IPS-20b (cell line): Measurements from ENCODE around the gene CLEC1A.

Experiments
- H3K27ac ChIP-seq: one replicate; pipeline ENCODE4 v1.5.1; 2013; ENCODE audit warnings: low read length
- H3K27me3 ChIP-seq: 2 replicates; pipeline ENCODE4 v1.6.1; 2013; ENCODE audit warnings: mild to moderate bottlenecking, low read length, inconsistent platforms; ENCODE audit not compliant: insufficient read depth
- H3K36me3 ChIP-seq: 2 replicates; pipeline ENCODE4 v1.6.1; 2013; ENCODE audit warnings: low read depth, mild to moderate bottlenecking, inconsistent platforms, low read length, moderate library complexity; ENCODE audit not compliant: insufficient read depth
- H3K4me1 ChIP-seq: 2 replicates; pipeline ENCODE4 v1.6.1; 2013; ENCODE audit warnings: mild to moderate bottlenecking, control low read depth, inconsistent platforms, low read length, moderate library complexity; ENCODE audit not compliant: insufficient read depth
- H3K4me3 ChIP-seq: 2 replicates; pipeline ENCODE4 v1.5.1; 2013; ENCODE audit warnings: mild to moderate bottlenecking, low read length, inconsistent platforms
- H3K9ac ChIP-seq: 2 replicates; pipeline ENCODE4 v1.6.1; 2013; ENCODE audit warnings: low read depth, mild to moderate bottlenecking, inconsistent platforms, low read length, moderate library complexity
- H3K9me3 ChIP-seq: 2 replicates; pipeline ENCODE4 v1.6.1; 2013; ENCODE audit warnings: mild to moderate bottlenecking, low read depth, low read length, inconsistent platforms; ENCODE audit not compliant: insufficient read depth

The CLEC1A gene

GRCh38 chr12:10070380-10070779, 28.4 kb downstream of the CLEC1A start:
- H3K9ac ChIP-seq, result no peak overlapping the region
- H3K27me3 ChIP-seq, result no peaks in the 10 kb centered on the region
- no peak overlapping the region for H3K27ac ChIP-seq
- H3K9me3 ChIP-seq, result no peaks in the 10 kb centered on the region
- peaks cover under 1% of the 10 kb centered on the region; the same call in 1 of the 2 replicates for H3K4me1 ChIP-seq
- no peak overlapping the region for H3K4me3 ChIP-seq
- H3K36me3 ChIP-seq, result no peaks in the 10 kb centered on the region

- Histone ChIP-seq H3K9ac (no peak overlapping the region), H3K36me3 (no peaks in the 10 kb centered on the region), H3K4me1 (peaks cover 3% of the 10 kb centered on the region; the same call in 1 of the 2 replicates), H3K4me3 (no peak overlapping the region), H3K27me3 (no peaks in the 10 kb centered on the region), H3K27ac (no peak overlapping the region), H3K9me3 (no peaks in the 10 kb centered on the region)
Observed at GRCh38 chr12:10069976-10070375, 28.8 kb downstream of the CLEC1A start.

GRCh38 chr12:10069099-10069498, 29.7 kb downstream of the CLEC1A start:
- no peak overlapping the region for H3K9ac ChIP-seq
- no peak overlapping the region for H3K27ac ChIP-seq
- no peak overlapping the region for H3K4me3 ChIP-seq
- H3K36me3 ChIP-seq, result no peaks in the 10 kb centered on the region
- H3K4me1 ChIP-seq, result peaks cover 3% of the 10 kb centered on the region; the same call in 1 of the 2 replicates
- H3K9me3 ChIP-seq, result no peaks in the 10 kb centered on the region
- no peaks in the 10 kb centered on the region for H3K27me3 ChIP-seq

- no peak overlapping the region for H3K9ac ChIP-seq
- no peaks in the 10 kb centered on the region for H3K9me3 ChIP-seq
- H3K27ac ChIP-seq, result no peak overlapping the region
- H3K4me3 ChIP-seq, result no peak overlapping the region
- H3K36me3 ChIP-seq, result no peaks in the 10 kb centered on the region
- peaks cover 3% of the 10 kb centered on the region; the same call in 1 of the 2 replicates for H3K4me1 ChIP-seq
- no peaks in the 10 kb centered on the region for H3K27me3 ChIP-seq
Observed at GRCh38 chr12:10068644-10069043, 30.1 kb downstream of the CLEC1A start.

- no peak overlapping the region for H3K27ac ChIP-seq
- no peaks in the 10 kb centered on the region for H3K27me3 ChIP-seq
- no peaks in the 10 kb centered on the region for H3K9me3 ChIP-seq
- H3K36me3 ChIP-seq, result no peaks in the 10 kb centered on the region
- peaks cover 3% of the 10 kb centered on the region; the same call in 1 of the 2 replicates for H3K4me1 ChIP-seq
- H3K9ac ChIP-seq, result no peak overlapping the region
- H3K4me3 ChIP-seq, result no peak overlapping the region
Observed at GRCh38 chr12:10067942-10068341, 30.8 kb downstream of the CLEC1A start.

GRCh38 chr12:10067264-10067663, 31.5 kb downstream of the CLEC1A start:
- Histone ChIP-seq H3K27ac (no peak overlapping the region), H3K27me3 (no peaks in the 10 kb centered on the region), H3K36me3 (no peaks in the 10 kb centered on the region)

GRCh38 chr12:10065241-10065640, 33.5 kb downstream of the CLEC1A start:
- Histone ChIP-seq H3K27ac (no peak overlapping the region), H3K4me3 (no peak overlapping the region), H3K9ac (no peak overlapping the region)

More at GRCh38 chr12:10067264-10067663, 31.5 kb downstream of the CLEC1A start:
- H3K4me1 ChIP-seq, result peaks cover 3% of the 10 kb centered on the region; the same call in 1 of the 2 replicates
- no peak overlapping the region for H3K9ac ChIP-seq
- no peak overlapping the region for H3K4me3 ChIP-seq
- no peaks in the 10 kb centered on the region for H3K9me3 ChIP-seq

GRCh38 chr12:10058387-10058786, 40.4 kb downstream of the CLEC1A start:
- no peak overlapping the region for H3K4me3 ChIP-seq
- no peaks in the 10 kb centered on the region for H3K4me1 ChIP-seq
- H3K9me3 ChIP-seq, result no peaks in the 10 kb centered on the region
- H3K27me3 ChIP-seq, result no peaks in the 10 kb centered on the region
- no peak overlapping the region for H3K27ac ChIP-seq
- H3K9ac ChIP-seq, result no peak overlapping the region
- no peaks in the 10 kb centered on the region for H3K36me3 ChIP-seq

More at GRCh38 chr12:10065241-10065640, 33.5 kb downstream of the CLEC1A start:
- peaks cover 3% of the 10 kb centered on the region; the same call in 1 of the 2 replicates for H3K4me1 ChIP-seq
- no peaks in the 10 kb centered on the region for H3K9me3 ChIP-seq
- H3K27me3 ChIP-seq, result no peaks in the 10 kb centered on the region
- H3K36me3 ChIP-seq, result no peaks in the 10 kb centered on the region

GRCh38 chr12:10052193-10052913, 46.4 kb downstream of the CLEC1A start:
- Histone ChIP-seq H3K9ac (no peak overlapping the region), H3K27me3 (no peaks in the 10 kb centered on the region), H3K9me3 (no peaks in the 10 kb centered on the region), H3K4me1 (no peaks in the 10 kb centered on the region), H3K27ac (no peak overlapping the region), H3K4me3 (no peak overlapping the region), H3K36me3 (no peaks in the 10 kb centered on the region)

- Histone ChIP-seq H3K27ac (no peak overlapping the region), H3K4me3 (no peak overlapping the region), H3K27me3 (no peaks in the 10 kb centered on the region), H3K36me3 (no peaks in the 10 kb centered on the region), H3K9ac (no peak overlapping the region), H3K9me3 (no peaks in the 10 kb centered on the region), H3K4me1 (no peaks in the 10 kb centered on the region)
Observed at GRCh38 chr12:10048526-10048925, 50.3 kb downstream of the CLEC1A start.

GRCh38 chr12:10042167-10042566, 56.6 kb downstream of the CLEC1A start:
- H3K4me1 ChIP-seq, result no peaks in the 10 kb centered on the region

GRCh38 chr12:10033783-10034545, 64.8 kb downstream of the CLEC1A start:
- H3K27ac ChIP-seq, result no peak overlapping the region

More at GRCh38 chr12:10042167-10042566, 56.6 kb downstream of the CLEC1A start:
- no peaks in the 10 kb centered on the region for H3K36me3 ChIP-seq
- H3K27me3 ChIP-seq, result no peaks in the 10 kb centered on the region
- H3K9ac ChIP-seq, result no peak overlapping the region
- no peaks in the 10 kb centered on the region for H3K9me3 ChIP-seq
- no peak overlapping the region for H3K4me3 ChIP-seq
- no peak overlapping the region for H3K27ac ChIP-seq

More at GRCh38 chr12:10033783-10034545, 64.8 kb downstream of the CLEC1A start:
- peaks cover 6% of the 10 kb centered on the region for H3K4me1 ChIP-seq
- H3K4me3 ChIP-seq, result no peak overlapping the region
- no peak overlapping the region for H3K9ac ChIP-seq
- no peaks in the 10 kb centered on the region for H3K27me3 ChIP-seq
- H3K36me3 ChIP-seq, result no peaks in the 10 kb centered on the region
- H3K9me3 ChIP-seq, result no peaks in the 10 kb centered on the region
